ENCODE data around the gene PPARD. TPM values are rescaled to one million over a fixed set of nuclear protein-coding genes. Genes with fewer than 3 reads are reported as not detected.

PPARD gene
- total and polyA plus RNA-seq, 10 donors = 9.4 to 37.4 (median 30.2) TPM

GRCh38 chr6:35354361-35355135 is 12.2 kb downstream of the PPARD start:
- no peak for DNase-seq

GRCh38 chr6:35356391-35356790 is 14.0 kb downstream of the PPARD start:
- intact Hi-C loops (cut with DNase I; ENCODE audit: low total_unique reads) = no loop called here
- TF ChIP-seq CTCF (IDR thresholded peaks at IDR 0.05 in 8 of 11, conservative IDR thresholded peaks at IDR 0.05 in 3 of 11) = no peak
- TF ChIP-seq POLR2AphosphoS5 (IDR thresholded peaks at IDR 0.05) = no peak
- TF ChIP-seq POLR2A (IDR thresholded peaks at IDR 0.05) = no peak
- Histone ChIP-seq H3K27me3 (replicated peaks in 1 of 7) (no peaks in the 10 kb centered on the region), H3K9me3 (no peaks in the 10 kb centered on the region), H3K27ac (no peak overlapping the region), H3K36me3 (peaks cover 4 to 81% (median 38%) of the 10 kb centered on the region in 6 donors), H3K4me1 (peaks cover 0 to 63% (median 20%) of the 10 kb centered on the region in 6 donors), H3K4me3 (no peak overlapping the region)
- 86 to 96% (median 96%) methylated on average over 1 of the region's 1 CpG for WGBS, 5 donors
- no peak for DNase-seq

More at GRCh38 chr6:35354361-35355135, 12.2 kb downstream of the PPARD start:
- Histone ChIP-seq H3K36me3 (peaks cover 4 to 97% (median 44%) of the 10 kb centered on the region in 6 donors), H3K27ac (no peak overlapping the region), H3K4me1 (peaks cover 0 to 50% (median 8%) of the 10 kb centered on the region in 6 donors), H3K27me3 (replicated peaks in 1 of 7) (no peaks in the 10 kb centered on the region), H3K4me3 (no peak overlapping the region), H3K9me3 (no peaks in the 10 kb centered on the region)
- intact Hi-C loops (cut with DNase I; ENCODE audit: low total_unique reads) = no loop called here
- TF ChIP-seq POLR2A (IDR thresholded peaks at IDR 0.05) (no peak), CTCF (IDR thresholded peaks at IDR 0.05 in 8 of 11, conservative IDR thresholded peaks at IDR 0.05 in 3 of 11) (no peak), POLR2AphosphoS5 (IDR thresholded peaks at IDR 0.05) (no peak)
- 94 to 97% (median 95%) methylated on average over 13 of the region's 13 CpGs for WGBS, 5 donors

GRCh38 chr6:35357677-35358076 is 15.3 kb downstream of the PPARD start:
- H3K27me3 ChIP-seq (replicated peaks in 1 of 7) = no peaks in the 10 kb centered on the region
- H3K27ac ChIP-seq = no peak overlapping the region
- 89 to 95% (median 91%) methylated on average over 4 of the region's 4 CpGs for WGBS, 5 donors
- no peak overlapping the region for H3K4me3 ChIP-seq
- no peaks in the 10 kb centered on the region for H3K9me3 ChIP-seq
- peaks cover 1 to 70% (median 27%) of the 10 kb centered on the region in 6 donors for H3K36me3 ChIP-seq
- no peak for TF ChIP-seq POLR2A (IDR thresholded peaks at IDR 0.05)
- TF ChIP-seq CTCF (IDR thresholded peaks at IDR 0.05 in 8 of 11, conservative IDR thresholded peaks at IDR 0.05 in 3 of 11) = no peak
- TF ChIP-seq POLR2AphosphoS5 (IDR thresholded peaks at IDR 0.05) = no peak
- intact Hi-C loops (cut with DNase I; ENCODE audit: low total_unique reads) = no loop called here
- no peak for DNase-seq
- H3K4me1 ChIP-seq = peaks cover 0 to 76% (median 26%) of the 10 kb centered on the region in 6 donors

GRCh38 chr6:35358086-35358485 is 15.7 kb downstream of the PPARD start:
- TF ChIP-seq POLR2AphosphoS5 (IDR thresholded peaks at IDR 0.05) = no peak
- TF ChIP-seq POLR2A (IDR thresholded peaks at IDR 0.05) = no peak
- no peak for TF ChIP-seq CTCF (IDR thresholded peaks at IDR 0.05 in 8 of 11, conservative IDR thresholded peaks at IDR 0.05 in 3 of 11)
- Histone ChIP-seq H3K4me1 (peaks cover 0 to 80% (median 29%) of the 10 kb centered on the region in 6 donors), H3K9me3 (no peaks in the 10 kb centered on the region), H3K27me3 (replicated peaks in 1 of 7) (no peaks in the 10 kb centered on the region), H3K36me3 (peaks cover 0 to 70% (median 25%) of the 10 kb centered on the region in 6 donors), H3K4me3 (no peak overlapping the region), H3K27ac (no peak overlapping the region)
- intact Hi-C loops (cut with DNase I; ENCODE audit: low total_unique reads) = no loop called here
- DNase-seq = no peak
- 60 to 78% (median 68%) methylated on average over 3 of the region's 3 CpGs for WGBS, 5 donors

All from spleen (tissue), 11 donors.